GOT3 (cell line): Measurements from ENCODE around the gene C10orf95.

Experiments
- DNase-seq: peaks from one replicate; lab custom pipeline; 2025; ENCODE audit warnings: mixed read lengths; lab: John Stamatoyannopoulos, UW

The C10orf95 gene

DNA sequence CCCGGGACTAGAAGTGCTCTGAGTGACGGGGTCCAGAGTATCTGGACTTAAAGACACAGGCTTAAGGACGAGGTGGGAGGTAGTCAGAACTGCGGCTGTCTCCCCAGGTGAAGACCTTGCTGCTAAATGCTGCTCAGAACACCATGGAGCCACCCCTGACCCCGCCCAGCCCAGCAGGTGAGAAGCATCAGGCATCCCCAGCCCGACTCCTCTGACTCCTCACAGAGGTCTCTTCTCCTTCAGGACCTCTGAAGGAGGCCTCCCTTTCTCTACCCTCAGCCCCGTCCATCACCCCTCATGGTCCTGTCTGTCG lies 50.0 kb downstream of the C10orf95 start:
- no peak for DNase-seq

DNA sequence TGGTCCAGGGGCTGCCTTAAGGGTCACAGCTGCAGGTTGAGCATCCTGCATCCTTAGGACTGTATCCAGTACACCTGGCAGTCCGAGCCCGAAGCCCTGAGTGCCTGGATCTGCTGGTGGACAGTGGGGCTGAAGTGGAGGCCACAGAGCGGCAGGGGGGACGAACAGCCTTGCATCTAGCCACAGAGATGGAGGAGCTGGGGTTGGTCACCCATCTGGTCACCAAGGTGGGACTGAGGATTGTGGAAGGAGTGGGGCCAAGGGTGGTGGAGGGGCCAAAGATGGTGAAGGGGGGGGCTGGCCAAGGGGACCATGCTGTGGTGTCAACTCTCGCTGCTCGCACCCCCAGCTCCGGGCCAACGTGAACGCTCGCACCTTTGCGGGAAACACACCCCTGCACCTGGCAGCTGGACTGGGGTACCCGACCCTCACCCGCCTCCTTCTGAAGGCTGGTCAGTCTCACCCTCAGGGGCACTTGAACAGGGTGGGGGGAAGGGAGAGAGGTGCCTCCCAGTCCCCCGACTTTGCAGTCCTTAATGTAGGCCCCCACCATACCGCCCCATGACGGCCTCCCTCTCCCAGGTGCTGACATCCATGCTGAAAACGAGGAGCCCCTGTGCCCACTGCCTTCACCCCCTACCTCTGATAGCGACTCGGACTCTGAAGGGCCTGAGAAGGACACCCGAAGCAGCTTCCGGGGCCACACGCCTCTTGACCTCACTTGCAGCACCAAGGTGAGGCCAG lies 50.6 kb downstream of the C10orf95 start:
- no peak for DNase-seq

DNA sequence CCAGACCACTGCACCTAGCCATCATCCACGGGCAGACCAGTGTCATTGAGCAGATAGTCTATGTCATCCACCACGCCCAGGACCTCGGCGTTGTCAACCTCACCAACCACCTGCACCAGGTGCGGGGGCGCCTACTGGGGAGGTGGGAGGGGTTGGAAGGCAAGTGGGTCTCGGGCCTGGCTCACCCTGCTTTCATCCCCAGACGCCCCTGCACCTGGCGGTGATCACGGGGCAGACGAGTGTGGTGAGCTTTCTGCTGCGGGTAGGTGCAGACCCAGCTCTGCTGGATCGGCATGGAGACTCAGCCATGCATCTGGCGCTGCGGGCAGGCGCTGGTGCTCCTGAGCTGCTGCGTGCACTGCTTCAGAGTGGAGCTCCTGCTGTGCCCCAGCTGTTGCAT lies 51.3 kb downstream of the C10orf95 start:
- DNase-seq = no peak
